HG02759 (cell line): ENCODE results near the gene SLC30A5.
"Not testable (repeated sequence)": the region's sequence is repeated elsewhere in the genome, so short reads cannot be mapped to it uniquely, and the experiment has no call there.

Experiments
- ATAC-seq: cut with Tn5 transposase; IDR thresholded peaks from one replicate; pipeline ENCODE4 v1.9.1; 2021; ENCODE audit warnings: mild to moderate bottlenecking, moderate library complexity; ENCODE audit not compliant: unreplicated experiment

SLC30A5 gene

GRCh38 chr5:69093771-69094482 lies at the start of gene SLC30A5:
Gene SLC30A5 (plus strand): TSS chr5:69094014. CDS start chr5:69094256, 242 bp downstream.
- ATAC-seq: peak; percentile 99

DNA sequence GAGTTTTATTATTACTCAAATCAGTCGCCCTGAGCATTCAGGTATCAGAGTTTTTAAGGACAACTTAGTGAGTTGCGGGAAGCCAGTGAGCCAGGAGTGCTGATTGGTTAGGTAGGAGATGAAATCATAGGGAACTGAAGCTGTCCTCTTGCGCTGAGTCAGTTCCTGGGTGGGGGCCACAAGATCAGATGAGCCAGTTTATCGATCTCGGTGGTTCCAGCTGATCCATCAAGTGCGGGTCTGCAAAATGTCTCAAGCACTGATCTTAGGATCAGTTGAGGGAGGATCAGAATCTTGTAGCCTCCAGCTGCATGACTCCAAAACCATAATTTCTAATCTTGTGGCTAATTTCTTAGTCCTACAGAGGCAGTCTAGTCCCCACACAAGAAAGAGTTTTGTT lies 48.6 kb upstream of the SLC30A5 start:
- ATAC-seq: not testable (repeated sequence)

DNA sequence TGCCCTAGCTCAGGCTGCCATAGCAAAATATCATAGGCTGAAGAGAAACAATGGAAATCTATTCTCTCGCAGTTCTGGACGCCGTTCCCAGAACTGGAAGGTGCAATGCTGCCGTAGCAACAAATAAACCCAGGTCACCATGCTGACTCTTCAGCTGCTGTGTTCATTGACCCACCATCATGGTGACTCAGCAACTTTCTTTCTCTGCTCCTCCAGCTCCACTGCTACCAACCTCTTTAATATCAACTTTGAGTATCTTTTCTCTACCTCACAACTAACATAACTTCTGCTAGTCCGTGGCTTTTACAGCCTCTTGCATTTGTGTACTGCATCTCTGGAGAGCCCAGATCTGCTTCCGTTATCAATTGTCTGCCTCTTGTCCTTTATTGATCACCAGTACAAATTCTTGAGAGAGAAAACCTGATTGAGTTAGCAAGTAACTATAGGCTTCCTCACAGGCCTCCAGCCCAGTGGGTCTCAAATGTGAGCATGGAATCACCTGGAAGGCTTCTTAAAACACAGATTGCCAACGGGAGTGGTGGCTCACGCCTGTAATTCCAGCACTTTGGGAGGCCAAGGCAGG lies 47.3 kb upstream of the SLC30A5 start:
- ATAC-seq: no peak

DNA sequence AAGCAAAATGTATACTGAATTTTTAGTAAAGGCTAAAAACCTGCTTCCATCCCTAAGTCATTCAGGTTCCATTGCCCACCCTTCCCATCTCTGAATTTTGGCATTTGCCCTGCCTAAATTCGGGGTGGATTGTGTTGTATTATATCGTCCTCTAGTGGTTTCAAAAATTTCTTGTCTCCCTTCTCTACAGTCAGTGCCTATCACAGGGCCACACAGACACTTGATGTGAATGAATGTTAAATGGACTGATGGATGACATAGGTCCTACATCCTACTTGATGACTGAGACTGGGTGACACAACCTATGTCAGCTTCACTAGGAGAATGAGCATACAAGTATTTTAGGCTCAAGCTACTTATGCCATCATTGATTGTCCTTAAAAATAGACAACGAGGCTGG lies 45.6 kb upstream of the SLC30A5 start:
- no peak for ATAC-seq

- ATAC-seq: no peak
Measured at GRCh38 chr5:69049151-69049550, 44.7 kb upstream of the SLC30A5 start.

DNA sequence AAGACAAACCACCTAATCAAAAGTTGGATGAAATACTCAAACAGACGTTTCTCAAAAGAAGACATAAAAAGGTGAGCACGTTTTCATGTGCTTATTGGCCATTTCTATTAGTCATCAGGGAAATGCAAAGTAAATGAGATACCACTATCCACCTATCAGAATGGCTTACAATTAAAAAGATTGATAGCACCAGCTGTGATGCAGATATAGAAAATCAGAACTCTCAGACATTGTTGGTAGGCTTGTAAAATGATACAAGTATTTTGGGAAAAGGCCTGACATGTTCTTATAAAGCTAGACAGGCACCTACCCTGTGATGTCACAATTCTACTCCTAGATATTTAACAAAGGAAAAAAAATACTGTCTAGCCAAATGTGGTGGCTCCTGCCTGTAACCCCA lies 44.0 kb upstream of the SLC30A5 start:
- ATAC-seq: no peak

DNA sequence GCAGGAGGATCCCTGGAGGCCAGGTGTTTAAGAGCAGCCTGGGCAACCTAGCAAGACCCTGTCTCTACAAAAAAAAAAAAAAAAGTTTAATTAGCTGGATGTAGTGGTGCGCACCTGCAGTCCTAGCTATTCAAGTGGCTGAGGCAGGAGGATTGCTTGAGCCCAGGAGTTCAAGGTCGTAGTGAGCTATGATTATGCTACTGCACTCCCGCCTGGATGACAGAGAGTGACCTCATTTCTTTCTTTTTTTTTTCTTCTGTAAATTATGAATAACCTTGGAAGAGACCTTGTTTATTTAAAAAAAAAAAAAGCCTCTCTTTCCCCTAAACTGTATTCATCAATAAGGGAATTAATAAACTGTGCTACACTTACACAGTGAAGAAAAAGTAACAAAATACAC lies 43.6 kb upstream of the SLC30A5 start:
- no peak for ATAC-seq

- no peak for ATAC-seq
Measured at GRCh38 chr5:69052181-69052580, 41.6 kb upstream of the SLC30A5 start.

DNA sequence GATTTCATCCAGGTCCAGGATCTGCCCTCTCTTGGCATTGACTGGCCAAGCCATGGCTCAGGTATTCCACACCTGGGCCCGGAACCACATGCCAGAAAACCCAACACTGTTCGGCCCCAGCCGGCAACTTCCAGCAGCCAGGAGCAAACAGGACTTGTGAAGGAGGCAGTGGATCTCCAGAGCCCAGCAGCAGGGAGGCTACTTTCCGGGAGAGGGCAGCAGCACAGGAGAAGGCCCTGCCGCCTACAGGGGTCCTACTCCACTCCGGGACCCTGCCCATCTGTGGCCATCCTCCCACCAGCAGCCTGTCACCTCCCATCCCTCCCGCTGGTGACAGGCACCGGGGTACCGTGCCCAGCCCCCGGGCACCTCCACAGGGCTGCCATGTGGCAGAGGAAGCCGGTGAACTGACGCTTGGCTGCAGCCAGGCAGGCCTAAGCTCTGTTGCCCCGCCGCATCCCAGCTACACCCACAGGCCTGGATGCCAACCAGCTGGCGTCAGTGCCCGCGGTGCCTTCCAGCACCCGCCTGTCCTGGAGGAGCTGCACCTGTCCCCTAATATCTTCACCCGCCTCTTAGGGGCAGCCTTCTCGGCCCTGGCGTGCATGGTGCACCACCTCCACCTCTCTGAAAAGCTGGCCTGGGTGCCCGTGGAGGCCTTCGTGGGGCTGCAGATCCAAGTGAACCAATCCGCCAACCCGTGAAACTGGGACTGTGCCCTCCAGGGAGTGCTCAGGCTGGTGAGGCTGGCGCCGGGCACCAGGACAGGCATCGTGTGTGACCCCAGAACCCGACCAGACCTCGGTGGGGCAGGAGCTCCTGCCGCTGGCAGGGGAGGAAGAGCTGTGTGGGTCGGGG lies 18.9 kb upstream of the SLC30A5 start:
- no peak for ATAC-seq

DNA sequence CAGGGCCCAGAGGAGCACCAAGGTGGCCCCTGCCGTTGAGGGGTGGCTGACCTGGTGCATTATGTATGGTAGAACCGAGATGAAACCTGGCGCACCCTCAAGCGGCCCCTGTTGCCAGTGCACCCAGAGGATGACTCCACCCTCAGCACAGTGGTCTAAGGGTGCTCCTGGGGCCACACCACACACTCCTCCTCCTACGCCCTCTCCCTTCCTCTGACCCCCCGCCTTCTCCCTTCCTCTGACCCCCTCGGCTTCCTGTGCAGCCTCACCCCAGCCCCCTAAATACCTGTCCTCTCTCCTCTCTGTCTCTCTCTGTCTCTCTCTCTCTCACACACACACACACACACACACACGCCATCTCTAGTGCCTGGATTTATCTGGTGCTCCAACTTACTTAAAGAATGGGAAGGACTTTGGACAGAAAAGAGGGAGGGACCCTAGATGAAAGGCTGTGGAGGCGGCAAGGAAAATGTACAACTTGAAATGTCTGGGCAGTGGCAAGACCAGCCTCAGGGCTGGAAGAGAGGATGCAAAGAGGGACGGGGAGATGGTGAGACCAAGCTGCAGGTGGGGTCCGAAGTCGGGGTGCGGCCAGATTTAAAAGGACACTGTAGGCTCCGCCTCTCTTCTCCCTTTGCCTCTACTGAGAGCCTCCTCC lies 18.2 kb upstream of the SLC30A5 start:
- no peak for ATAC-seq

DNA sequence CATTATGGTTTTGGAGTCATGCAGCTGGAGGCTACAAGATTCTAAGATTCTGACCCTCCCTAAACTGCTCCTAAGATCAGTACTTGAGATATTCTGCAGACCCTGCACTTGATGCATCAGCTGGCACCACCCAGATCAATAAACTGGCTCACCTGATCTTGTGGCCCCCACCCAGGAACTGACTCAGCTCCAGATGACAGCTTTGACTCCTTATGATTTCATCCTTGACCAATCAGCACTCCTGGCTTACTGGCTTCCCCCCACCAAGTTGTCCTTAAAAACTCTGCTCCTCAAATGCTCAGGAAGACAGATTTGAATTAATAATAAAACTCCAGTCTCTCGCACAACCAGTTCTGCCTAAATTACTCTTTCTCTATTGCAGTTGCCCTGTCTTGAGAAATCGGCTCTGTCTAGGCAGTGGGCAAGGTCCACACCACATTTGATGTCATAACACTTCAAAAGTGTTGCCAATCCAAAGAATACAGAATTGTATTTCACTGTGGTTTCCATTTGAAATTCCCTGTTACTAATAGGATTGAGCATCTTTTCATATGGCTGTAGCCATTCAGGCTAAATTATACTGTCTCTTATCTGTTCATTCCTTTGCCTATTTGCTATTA lies 14.8 kb upstream of the SLC30A5 start:
- ATAC-seq: no peak

GRCh38 chr5:69079556-69079955 lies 14.3 kb upstream of the SLC30A5 start:
- ATAC-seq: no peak

DNA sequence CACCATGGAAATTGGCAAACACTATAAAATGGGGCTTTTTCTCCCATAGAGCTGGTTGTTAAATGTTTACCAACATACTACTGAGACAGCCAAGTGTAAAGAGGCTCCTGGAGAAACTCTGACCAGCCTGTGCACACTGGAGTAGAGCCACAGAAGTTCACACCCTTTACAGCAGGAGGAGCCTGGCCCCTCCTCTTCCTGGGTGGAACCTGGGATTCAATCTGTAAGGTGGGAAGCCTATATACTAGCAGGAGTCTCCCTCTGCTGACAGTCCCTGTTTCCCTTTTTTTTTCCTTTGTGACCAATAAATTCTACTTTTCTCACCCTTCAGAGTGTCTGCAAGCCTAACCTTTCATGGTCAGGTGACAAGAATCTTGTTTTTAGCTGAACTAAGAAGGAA lies 10.4 kb upstream of the SLC30A5 start:
- ATAC-seq: no peak

- ATAC-seq: no peak
Measured at GRCh38 chr5:69084195-69084594, 9.6 kb upstream of the SLC30A5 start.

DNA sequence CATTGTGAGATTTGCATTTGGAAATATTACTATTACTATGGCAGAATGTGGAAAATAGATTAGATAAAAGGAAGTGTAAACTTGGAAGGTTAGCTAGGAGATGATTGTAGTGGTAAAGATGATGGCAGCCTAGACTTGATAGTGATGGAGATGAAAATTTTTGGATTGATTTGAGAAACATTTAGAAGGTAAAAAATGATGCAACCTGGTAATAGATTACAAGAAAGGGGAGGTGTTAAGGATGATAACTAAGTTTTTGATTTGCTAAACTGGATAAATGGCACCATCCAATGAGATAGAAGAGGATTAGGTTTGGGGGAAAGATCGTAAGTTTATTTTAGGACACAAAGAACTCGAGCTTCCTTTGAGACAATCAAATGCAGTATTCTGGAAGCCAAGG lies 8.9 kb upstream of the SLC30A5 start:
- ATAC-seq: no peak

DNA sequence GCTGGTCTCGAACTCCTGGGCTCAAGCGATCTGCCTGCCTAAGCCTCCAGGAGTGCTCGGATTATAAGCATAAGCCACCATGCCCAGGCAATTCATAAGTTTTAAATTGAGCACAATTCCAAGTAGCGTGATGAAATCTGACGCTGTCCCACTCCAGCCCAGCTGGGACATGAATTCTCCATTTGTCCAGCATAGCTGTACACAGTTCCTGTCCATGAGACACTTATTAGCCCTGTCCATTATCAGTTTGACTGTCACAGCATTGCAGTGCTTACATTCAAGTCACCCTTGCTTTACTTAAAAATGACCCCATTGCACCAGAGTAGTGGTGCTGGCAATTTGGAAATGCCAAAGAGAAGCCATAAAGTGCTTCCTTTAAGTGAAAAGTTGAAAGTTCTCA lies 7.6 kb upstream of the SLC30A5 start:
- ATAC-seq: no peak

DNA sequence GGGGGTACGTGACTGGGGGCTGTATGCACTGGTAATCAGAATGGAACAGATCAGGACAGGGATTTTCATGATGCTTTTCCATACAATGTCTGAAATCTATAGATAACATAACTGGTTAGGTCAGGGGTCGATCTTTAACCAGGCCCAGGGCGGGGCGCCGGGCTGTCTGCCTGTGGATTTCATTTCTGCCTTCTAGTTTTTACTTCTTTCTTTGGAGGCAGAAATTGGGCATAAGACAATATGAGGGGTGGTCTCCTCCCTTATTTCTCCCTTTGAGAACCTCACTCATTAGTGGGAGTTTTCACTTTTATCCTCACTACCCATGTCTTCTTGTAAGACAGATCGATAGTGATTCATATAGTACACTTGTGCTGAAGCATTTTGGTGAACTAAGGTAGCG lies 5.8 kb upstream of the SLC30A5 start:
- not testable (repeated sequence) for ATAC-seq

GRCh38 chr5:69090158-69090557 lies 3.7 kb upstream of the SLC30A5 start:
- ATAC-seq: no peak

GRCh38 chr5:69091771-69092170 lies 2.0 kb upstream of the SLC30A5 start:
- ATAC-seq: no peak

GRCh38 chr5:69092969-69093368 lies 845 bp upstream of the SLC30A5 start:
- ATAC-seq: no peak

GRCh38 chr5:69099302-69099701 lies 5.5 kb downstream of the SLC30A5 start:
- no peak for ATAC-seq
